Gastroesophageal sphincter (tissue), 4 donors: ENCODE measurements around the gene TANC1. TPM values are rescaled to one million over a fixed set of nuclear protein-coding genes. Genes with fewer than 3 reads are reported as not detected.

ENCODE experiments used
- ATAC-seq: fragments of 150-250 bp; one replicate; pipeline ENCODE4 v1.9.1; 2016; ENCODE audit warnings: mild to moderate bottlenecking, moderate library complexity
- H3K27ac ChIP-seq, 4 donors: fragments of 200-600 bp; sonication (generic) in 3 of 4; 1 replicate in 3 of 4; 2 replicates in 1 of 4; pipeline ENCODE4 v1.5.1; 2016 to 2019
- H3K27me3 ChIP-seq: fragments of 200-600 bp; sonication (generic); one replicate; pipeline ENCODE4 v1.5.1; 2019
- H3K36me3 ChIP-seq, 2 donors: fragments of 200-600 bp; sonication (generic); one replicate each; pipeline ENCODE4 v1.5.1; 2019; ENCODE audit warnings: control low read depth in 1 of 2
- H3K4me1 ChIP-seq, 3 donors: fragments of 200-600 bp; sonication (generic); 1 replicate in 2 of 3; 2 replicates in 1 of 3; pipeline ENCODE4 v1.5.1; 2016 to 2019; ENCODE audit warnings: control low read depth in 2 of 3
- H3K4me3 ChIP-seq, 2 donors: fragments of 200-600 bp; sonication (generic); one replicate each; pipeline ENCODE4 v1.5.1; 2019; ENCODE audit warnings: mild to moderate bottlenecking in 1 of 2, moderate library complexity in 1 of 2
- H3K9me3 ChIP-seq, 3 donors: fragments of 200-600 bp; sonication (generic); one replicate each; pipeline ENCODE4 v1.5.1; 2017 to 2019; ENCODE audit warnings: control low read depth in 2 of 3
- EP300 ChIP-seq: sonication (generic); formaldehyde crosslinking; IDR thresholded peaks from one replicate; pipeline ENCODE4 v1.6.1; 2017; ENCODE audit warnings: antibody characterized with exemption, mild to moderate bottlenecking
- POLR2A ChIP-seq, 2 donors: fragments of 450-650 bp; IDR thresholded peaks; one replicate each; pipeline ENCODE4 v1.6.1; 2017; ENCODE audit warnings: antibody characterized with exemption in 2 of 2, mild to moderate bottlenecking in 2 of 2, moderate library complexity in 1 of 2
- POLR2AphosphoS5 ChIP-seq: sonication (generic); formaldehyde crosslinking; IDR thresholded peaks from one replicate; pipeline ENCODE4 v1.6.1; 2017; ENCODE audit warnings: antibody characterized with exemption
- WGBS, 2 donors: methylation state at CpG; one replicate each; pipeline ENCODE4 v1.1.5; 2018; ENCODE audit warnings: low coverage in 1 of 2; 5-methylcytosine and 5-hydroxymethylcytosine counted together
- total RNA-seq, 4 donors: library from RNA; depleted of rRNA; stranded (reverse); fragments of >200 nt; gene quantifications; one replicate each; pipeline ENCODE4 v1.1.0, GENCODE V29; 2016
- TF ChIP-seq, protein P1 (sequence below), 4 experiments: fragments of 200-600 bp in 2 of 4; fragments of 450-650 bp in 2 of 4; sonication (generic) in 1 of 4; IDR thresholded peaks; one replicate each; pipeline ENCODE4 v1.5.1; 2017 to 2019; ENCODE audit warnings: antibody characterized with exemption in 4 of 4, mild to moderate bottlenecking in 2 of 4, moderate library complexity in 2 of 4

Gene TANC1
- total RNA-seq, 4 donors from 2014 or later: 37.4 to 66.5 (median 46.0) TPM

DNA sequence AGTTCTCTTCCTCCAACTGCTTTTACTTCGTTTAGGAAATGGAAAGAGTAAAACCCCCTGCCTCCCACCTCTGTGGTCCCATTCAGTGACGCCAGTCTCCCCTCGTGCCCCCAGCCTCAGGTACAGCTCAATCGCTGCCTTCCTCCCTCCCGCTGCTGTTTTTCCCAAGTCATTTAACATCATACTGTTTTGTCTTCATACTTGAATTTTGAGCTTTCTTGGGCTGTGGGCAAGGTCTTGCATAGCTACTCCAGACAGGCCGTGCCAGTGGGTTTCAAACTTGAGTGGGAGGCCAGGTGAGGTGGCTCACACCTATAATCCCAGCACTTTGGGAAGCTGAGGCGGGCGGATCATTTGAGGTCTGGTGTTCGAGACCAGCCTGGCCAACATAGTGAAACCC, 155.3 kb downstream of the TANC1 start:
- 85 to 96% methylated on average over 6 to 9 of the region's 9 CpGs for WGBS, 2 donors
- no peak for ATAC-seq
- peak overlapping the region in 2 of 4 donors; percentile 53 to 61 for H3K27ac ChIP-seq
- H3K36me3 ChIP-seq: no peaks in the 10 kb centered on the region
- H3K4me1 ChIP-seq: peaks cover 3 to 47% (median 13%) of the 10 kb centered on the region in 3 donors
- no peaks in the 10 kb centered on the region for H3K27me3 ChIP-seq
- no peaks in the 10 kb centered on the region for H3K9me3 ChIP-seq
- TF ChIP-seq EP300: no peak
- TF ChIP-seq, protein P1, sequence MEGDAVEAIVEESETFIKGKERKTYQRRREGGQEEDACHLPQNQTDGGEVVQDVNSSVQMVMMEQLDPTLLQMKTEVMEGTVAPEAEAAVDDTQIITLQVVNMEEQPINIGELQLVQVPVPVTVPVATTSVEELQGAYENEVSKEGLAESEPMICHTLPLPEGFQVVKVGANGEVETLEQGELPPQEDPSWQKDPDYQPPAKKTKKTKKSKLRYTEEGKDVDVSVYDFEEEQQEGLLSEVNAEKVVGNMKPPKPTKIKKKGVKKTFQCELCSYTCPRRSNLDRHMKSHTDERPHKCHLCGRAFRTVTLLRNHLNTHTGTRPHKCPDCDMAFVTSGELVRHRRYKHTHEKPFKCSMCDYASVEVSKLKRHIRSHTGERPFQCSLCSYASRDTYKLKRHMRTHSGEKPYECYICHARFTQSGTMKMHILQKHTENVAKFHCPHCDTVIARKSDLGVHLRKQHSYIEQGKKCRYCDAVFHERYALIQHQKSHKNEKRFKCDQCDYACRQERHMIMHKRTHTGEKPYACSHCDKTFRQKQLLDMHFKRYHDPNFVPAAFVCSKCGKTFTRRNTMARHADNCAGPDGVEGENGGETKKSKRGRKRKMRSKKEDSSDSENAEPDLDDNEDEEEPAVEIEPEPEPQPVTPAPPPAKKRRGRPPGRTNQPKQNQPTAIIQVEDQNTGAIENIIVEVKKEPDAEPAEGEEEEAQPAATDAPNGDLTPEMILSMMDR (IDR thresholded peaks at IDR 0.05): no peak
- TF ChIP-seq POLR2A (IDR thresholded peaks at IDR 0.05): no peak
- no peak for TF ChIP-seq POLR2AphosphoS5
- H3K4me3 ChIP-seq: no peak overlapping the region

DNA sequence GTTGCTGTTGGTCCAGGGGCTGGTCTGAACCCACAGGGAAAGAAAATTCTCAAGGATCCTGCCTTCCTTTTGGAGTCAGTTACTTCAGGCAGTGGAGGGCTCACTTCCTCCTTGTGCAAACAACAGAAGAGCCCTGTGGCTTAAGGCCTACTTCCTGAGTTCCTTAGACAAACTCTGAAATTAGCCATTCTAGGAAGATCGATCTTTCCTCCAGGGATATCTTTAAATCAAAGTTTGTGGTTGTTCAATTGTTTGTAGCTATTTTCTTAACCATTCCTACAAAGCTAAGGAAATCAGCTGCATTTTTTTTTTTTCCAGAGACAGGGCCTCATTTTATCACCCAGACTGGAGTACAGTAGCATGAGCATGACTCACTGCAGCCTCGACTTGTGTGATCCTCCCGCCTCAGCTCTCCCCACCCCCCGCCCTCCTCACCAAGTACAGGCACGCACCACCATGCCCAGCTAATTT, 156.0 kb downstream of the TANC1 start:
- ATAC-seq: no peak
- 21 to 31% methylated on average over 3 to 5 of the region's 5 CpGs for WGBS, 2 donors

DNA sequence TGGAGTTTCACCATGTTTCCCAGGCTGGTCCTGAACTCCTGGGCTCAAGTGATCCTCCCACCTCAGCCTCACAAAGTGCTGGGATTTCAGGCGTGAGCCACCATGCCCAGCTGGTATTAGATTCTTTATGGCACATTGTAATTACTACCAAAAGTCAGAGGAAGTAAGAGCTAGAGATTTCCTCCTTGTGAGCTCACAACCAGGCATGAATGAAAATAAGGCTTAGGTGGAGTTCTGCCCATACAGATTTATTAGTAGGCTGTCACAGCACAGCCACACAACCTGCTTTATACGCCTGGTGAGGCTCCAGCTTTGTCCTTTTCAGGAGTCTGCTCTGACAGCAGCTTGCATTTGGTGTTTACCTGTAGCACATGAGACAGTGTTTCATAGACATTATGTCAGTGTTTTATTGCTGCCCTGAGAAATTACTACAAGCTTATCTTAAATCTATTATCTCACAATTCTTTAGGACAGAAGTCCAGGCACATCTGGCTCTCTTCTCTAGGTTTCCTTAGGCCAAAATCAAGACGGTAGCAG, 156.6 kb downstream of the TANC1 start:
- no peaks in the 10 kb centered on the region for H3K9me3 ChIP-seq
- peaks cover 3 to 46% (median 6%) of the 10 kb centered on the region in 3 donors for H3K4me1 ChIP-seq
- peak overlapping the region in 3 of 4 donors; percentile 8 to 61 (median 53) for H3K27ac ChIP-seq
- 23 to 47% methylated on average over 2 of the region's 3 CpGs for WGBS, 2 donors
- H3K27me3 ChIP-seq: no peaks in the 10 kb centered on the region
- H3K36me3 ChIP-seq: no peaks in the 10 kb centered on the region
- no peak for ATAC-seq
- H3K4me3 ChIP-seq: no peak overlapping the region
- TF ChIP-seq, protein P1 (IDR thresholded peaks at IDR 0.05): no peak
- TF ChIP-seq POLR2AphosphoS5: no peak
- no peak for TF ChIP-seq EP300
- no peak for TF ChIP-seq POLR2A (IDR thresholded peaks at IDR 0.05)

More for the DNA sequence above, 156.0 kb downstream of the TANC1 start:
- Histone ChIP-seq H3K4me1 (peaks cover 3 to 46% (median 8%) of the 10 kb centered on the region in 3 donors), H3K36me3 (no peaks in the 10 kb centered on the region), H3K27ac (peak overlapping the region in 2 of 4 donors; percentile 53 to 61), H3K27me3 (no peaks in the 10 kb centered on the region), H3K9me3 (no peaks in the 10 kb centered on the region), H3K4me3 (no peak overlapping the region)
- TF ChIP-seq POLR2A (IDR thresholded peaks at IDR 0.05): no peak
- no peak for TF ChIP-seq EP300
- no peak for TF ChIP-seq POLR2AphosphoS5

DNA sequence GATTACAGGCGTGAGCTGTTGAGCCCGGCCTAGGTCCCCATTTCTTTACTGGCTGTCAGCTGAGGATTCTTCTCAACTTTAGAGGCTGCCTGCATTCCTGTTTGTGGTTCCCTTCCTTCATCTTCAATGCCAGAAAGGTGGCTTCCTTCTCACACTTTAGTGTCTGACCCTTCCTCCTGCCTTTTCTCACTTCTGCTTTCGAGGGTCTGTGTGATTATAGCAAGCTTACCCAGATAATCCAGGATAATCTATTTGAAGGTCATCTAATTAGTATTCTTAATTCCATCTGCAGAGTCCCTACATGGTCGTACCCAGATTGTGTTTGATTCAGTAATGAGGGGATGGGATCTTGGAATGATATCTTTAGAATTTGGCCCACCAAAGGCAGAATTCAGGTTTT, 157.4 kb downstream of the TANC1 start:
- WGBS, 2 donors: 92% methylated on average over 4 of the region's 4 CpGs; no CpG with 5 or more reads in 1 of the 2 donors
- no peaks in the 10 kb centered on the region for H3K36me3 ChIP-seq
- no peaks in the 10 kb centered on the region for H3K27me3 ChIP-seq
- no peaks in the 10 kb centered on the region for H3K9me3 ChIP-seq
- H3K4me1 ChIP-seq: peaks cover 3 to 49% (median 6%) of the 10 kb centered on the region in 3 donors
- no peak overlapping the region for H3K4me3 ChIP-seq
- H3K27ac ChIP-seq: peak overlapping the region in 1 of 4 donors; percentile 61
- no peak for TF ChIP-seq POLR2AphosphoS5
- TF ChIP-seq, protein P1 (IDR thresholded peaks at IDR 0.05): no peak
- no peak for TF ChIP-seq EP300
- TF ChIP-seq POLR2A (IDR thresholded peaks at IDR 0.05): no peak
- ATAC-seq: no peak

DNA sequence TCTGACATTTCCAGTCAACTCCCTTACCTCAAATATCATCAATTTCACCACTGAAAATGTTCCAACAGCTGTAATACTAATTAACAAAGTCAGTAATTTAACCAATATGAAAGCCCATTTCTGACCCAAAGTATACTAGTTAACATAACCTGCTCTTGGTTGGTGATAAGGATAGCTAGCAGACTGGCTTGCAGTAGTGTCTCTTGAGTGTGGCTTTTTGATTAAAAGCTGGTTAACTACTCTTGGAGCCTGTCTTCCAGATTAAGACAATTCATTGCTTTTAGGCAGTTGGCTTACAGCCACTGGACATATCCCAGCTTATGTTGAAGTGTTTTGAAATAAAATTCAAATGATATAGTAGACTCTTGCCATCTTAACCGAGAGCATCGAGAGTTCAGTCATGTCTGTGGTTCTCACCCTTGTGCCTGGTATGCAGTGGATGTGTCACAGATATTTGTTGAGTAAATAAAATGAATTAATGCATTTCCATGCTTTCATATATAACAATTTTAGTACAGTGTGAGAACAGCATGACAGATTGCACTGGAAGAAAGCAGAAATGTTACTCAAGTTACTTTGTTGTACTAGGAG, 158.1 kb downstream of the TANC1 start:
- Histone ChIP-seq H3K4me3 (no peak overlapping the region), H3K9me3 (no peaks in the 10 kb centered on the region), H3K4me1 (peaks cover 3 to 56% (median 6%) of the 10 kb centered on the region in 3 donors), H3K36me3 (no peaks in the 10 kb centered on the region), H3K27ac (no peak overlapping the region), H3K27me3 (no peaks in the 10 kb centered on the region)
- WGBS, 2 donors: 41 to 42% methylated on average over 2 of the region's 2 CpGs
- TF ChIP-seq POLR2AphosphoS5 (no peak), EP300 (no peak), POLR2A (IDR thresholded peaks at IDR 0.05) (no peak)
- TF ChIP-seq, protein P1 (IDR thresholded peaks at IDR 0.05): no peak
- no peak for ATAC-seq
